Endodermal cell (in vitro differentiated cells): ENCODE results near the gene SEC22B. TPM values are rescaled to one million over a fixed set of nuclear protein-coding genes. Genes with fewer than 3 reads are reported as not detected.
"Not testable (repeated sequence)": the region's sequence is repeated elsewhere in the genome, so short reads cannot be mapped to it uniquely, and the experiment has no call there.

ENCODE experiments used
- DNase-seq: peaks from one replicate; pipeline ENCODE4 v3.0.0-alpha.2; 2017
- H3K27ac ChIP-seq: 2 replicates; pipeline ENCODE4 v1.5.1; 2013; ENCODE audit warnings: mild to moderate bottlenecking, low read depth, low read length, moderate library complexity
- H3K27me3 ChIP-seq: 2 replicates; pipeline ENCODE4 v1.6.1; 2013; ENCODE audit warnings: mild to moderate bottlenecking, low read length, moderate library complexity; ENCODE audit not compliant: insufficient read depth, control insufficient read depth, poor library complexity, severe bottlenecking
- H3K36me3 ChIP-seq: 2 replicates; pipeline ENCODE4 v1.7.0; 2013; ENCODE audit warnings: mild to moderate bottlenecking, low read length, moderate library complexity; ENCODE audit not compliant: control insufficient read depth, insufficient read depth
- H3K4me1 ChIP-seq: one replicate; pipeline ENCODE4 v1.7.0; 2013; ENCODE audit warnings: low read length; ENCODE audit not compliant: control insufficient read depth, insufficient read depth
- H3K4me3 ChIP-seq: 2 replicates; pipeline ENCODE4 v1.5.1; 2013; ENCODE audit warnings: mild to moderate bottlenecking, low read length, moderate library complexity
- H3K9ac ChIP-seq: 2 replicates; pipeline ENCODE4 v1.6.1; 2013; ENCODE audit warnings: mild to moderate bottlenecking, low read length, moderate library complexity; ENCODE audit not compliant: poor library complexity, severe bottlenecking; ENCODE audit errors: extremely low read depth
- H3K9me3 ChIP-seq: 2 replicates; pipeline ENCODE4 v1.6.1; 2013; ENCODE audit warnings: mild to moderate bottlenecking, low read length, moderate library complexity; ENCODE audit not compliant: control insufficient read depth
- H3K27ac Mint-ChIP-seq: 2 replicates; pipeline ENCODE4 v1.8.0; 2020; ENCODE audit warnings: mixed read lengths
- H3K27me3 Mint-ChIP-seq: 2 replicates; pipeline ENCODE4 v1.8.0; 2021; ENCODE audit warnings: mild to moderate bottlenecking, mixed read lengths; ENCODE audit not compliant: insufficient read depth
- H3K36me3 Mint-ChIP-seq: 2 replicates; pipeline ENCODE4 v1.8.0; 2020; ENCODE audit warnings: low read depth, mixed read lengths
- H3K4me1 Mint-ChIP-seq: 2 replicates; pipeline ENCODE4 v1.8.0; 2020; ENCODE audit warnings: mixed read lengths
- H3K4me3 Mint-ChIP-seq: 2 replicates; pipeline ENCODE4 v1.8.0; 2020; ENCODE audit warnings: mild to moderate bottlenecking, moderate library complexity, mixed read lengths
- H3K9me3 Mint-ChIP-seq: 2 replicates; pipeline ENCODE4 v1.8.0; 2020; ENCODE audit warnings: mild to moderate bottlenecking, mixed read lengths
- WGBS, 2 experiments: methylation state at CpG; one replicate each; pipeline versions ENCODE4 v1.1.5 to v1.1.7; 2013; ENCODE audit warnings: missing lambda C conversion rate in 2 of 2, mixed read lengths in 1 of 2; ENCODE audit not compliant: insufficient coverage in 1 of 2, insufficient read length in 1 of 2; 5-methylcytosine and 5-hydroxymethylcytosine counted together
- total RNA-seq, 2 donors: library from RNA; stranded (reverse); fragmentation: NEBNext Ultra II Directional in 1 of 2; extraction: Animal tissue kit (Norgen Biotek cat#: 25700) in 1 of 2; gene quantifications; 2 replicates in 1 of 2; 3 replicates in 1 of 2; pipeline ENCODE4 v1.2.1, GENCODE V29; 2021

SEC22B gene
- total RNA-seq, 2 donors from 2014 or later: 18.2 to 21.1 TPM

DNA sequence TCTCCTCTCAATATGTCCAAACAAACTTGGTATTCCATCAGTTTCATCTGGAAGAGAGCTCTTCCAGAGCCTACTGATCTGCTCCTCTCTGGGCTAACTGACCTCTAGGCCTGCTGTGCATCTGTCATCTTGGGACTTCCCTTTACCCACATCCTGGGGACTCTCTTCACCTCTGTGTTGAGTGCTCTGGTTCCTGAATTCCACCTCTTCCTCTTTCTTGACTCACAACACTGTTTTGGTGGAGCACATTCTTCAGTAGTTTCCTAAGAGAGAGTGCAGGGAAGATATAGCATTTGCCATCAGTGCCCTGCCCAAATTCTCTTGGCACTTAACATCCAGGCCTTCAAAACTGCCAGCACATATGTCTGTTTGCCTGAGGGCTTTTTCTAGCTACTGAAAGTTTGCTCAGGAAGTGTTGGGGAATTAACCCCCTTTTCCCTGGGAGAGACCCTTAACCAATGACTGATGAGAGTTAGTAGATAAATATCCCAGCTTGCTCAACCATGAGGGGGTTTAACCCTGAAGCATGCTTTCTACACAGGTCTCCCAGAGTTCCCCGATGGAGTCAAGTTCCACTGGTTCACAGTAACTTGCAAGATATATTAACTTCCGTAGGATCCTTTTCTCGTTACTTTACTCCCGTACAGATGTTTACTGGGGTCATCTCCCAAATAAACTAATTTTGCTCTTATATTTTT lies 52.4 kb downstream of the SEC22B start:
- H3K4me1 Mint-ChIP-seq, H3K27ac Mint-ChIP-seq: not testable (repeated sequence)
- WGBS, 2 experiments: 94 to 97% methylated on average over 4 of the region's 4 CpGs

DNA sequence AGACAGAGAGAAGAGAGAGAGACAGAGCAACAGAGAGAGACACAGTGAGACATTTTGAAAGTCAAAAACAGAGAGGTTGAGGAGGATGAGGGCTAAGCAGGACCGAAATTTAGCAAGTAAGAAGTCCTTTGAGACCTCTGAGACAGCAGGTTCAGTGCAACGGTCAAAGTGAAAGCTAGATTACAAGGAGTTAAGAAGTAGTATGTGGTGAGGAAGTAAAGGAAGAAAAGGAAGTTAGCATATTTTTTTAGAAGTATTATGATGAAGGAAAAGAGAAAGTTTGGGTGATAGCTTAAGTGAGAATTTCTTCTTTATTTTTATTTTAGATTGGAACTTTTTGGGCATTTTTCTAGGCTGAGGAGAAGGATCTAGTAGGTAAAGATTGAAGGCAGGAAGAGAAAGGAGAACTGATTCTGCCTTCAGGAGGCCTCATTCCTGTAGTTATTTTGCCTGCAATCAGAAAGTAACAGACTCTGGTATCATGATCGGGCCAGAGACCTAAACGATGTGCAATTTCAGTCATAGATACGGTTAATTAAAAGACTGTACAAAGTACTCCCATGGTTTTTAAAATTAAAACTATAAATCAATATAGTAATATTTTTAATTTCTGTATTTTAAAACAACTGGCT lies 53.9 kb downstream of the SEC22B start:
- H3K27ac Mint-ChIP-seq, H3K27me3 ChIP-seq, H3K9me3 ChIP-seq, H3K4me3 Mint-ChIP-seq, H3K9ac ChIP-seq, H3K36me3 ChIP-seq, H3K4me1 Mint-ChIP-seq, H3K27me3 Mint-ChIP-seq, DNase-seq, H3K27ac ChIP-seq, H3K4me1 ChIP-seq, H3K9me3 Mint-ChIP-seq, H3K4me3 ChIP-seq, H3K36me3 Mint-ChIP-seq: not testable (repeated sequence)
- WGBS, 2 experiments: no CpG with 5 or more reads among the region's 5 CpGs

More for the DNA sequence above, 52.4 kb downstream of the SEC22B start:
- not testable (repeated sequence) for H3K4me3 Mint-ChIP-seq, H3K27me3 ChIP-seq, H3K9ac ChIP-seq, H3K27ac ChIP-seq, H3K4me1 ChIP-seq, H3K9me3 Mint-ChIP-seq, H3K27me3 Mint-ChIP-seq, H3K36me3 Mint-ChIP-seq, H3K9me3 ChIP-seq, H3K4me3 ChIP-seq, H3K36me3 ChIP-seq, DNase-seq

DNA sequence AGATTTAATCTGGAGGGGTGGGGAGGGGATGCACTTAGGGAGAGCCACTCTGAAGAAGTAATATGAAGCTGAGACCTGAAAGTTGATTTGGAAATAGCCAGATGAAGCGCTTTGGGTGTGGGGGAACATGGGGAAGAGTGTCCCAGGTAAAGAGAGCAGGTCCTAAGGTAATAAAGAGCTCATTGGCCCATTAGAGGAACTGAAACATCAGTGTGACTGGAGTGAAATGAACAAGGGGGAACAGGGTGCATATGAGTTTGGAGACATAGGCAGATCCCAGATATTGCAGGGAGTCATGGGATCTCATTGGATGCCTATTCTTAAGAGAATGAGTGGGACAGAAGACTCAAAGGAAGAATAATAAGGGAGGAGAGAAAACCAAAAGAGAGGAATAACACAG lies 54.5 kb downstream of the SEC22B start:
- H3K9me3 Mint-ChIP-seq, H3K4me3 ChIP-seq, H3K27me3 Mint-ChIP-seq: not testable (repeated sequence)

DNA sequence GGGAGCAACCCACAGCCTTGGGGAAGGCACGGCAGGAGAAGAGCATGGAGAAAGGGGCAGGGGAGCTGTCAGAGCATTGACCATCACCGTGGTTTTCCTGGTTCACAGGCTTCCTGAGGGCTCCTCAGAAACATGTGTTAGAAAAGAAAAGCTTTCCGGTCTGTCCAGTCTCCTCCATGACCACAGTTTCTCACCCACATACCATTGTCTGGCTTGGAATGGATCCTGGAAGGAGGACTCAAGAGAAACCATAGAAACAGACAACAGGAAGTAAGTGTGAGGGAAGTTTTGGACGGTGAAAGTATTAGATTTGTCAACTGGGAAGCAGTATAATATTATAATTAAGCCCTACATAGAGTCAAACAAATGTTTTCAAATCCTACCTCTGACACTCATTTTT lies 55.8 kb downstream of the SEC22B start:
- H3K27me3 ChIP-seq, H3K9me3 ChIP-seq, H3K36me3 ChIP-seq, H3K36me3 Mint-ChIP-seq, H3K9me3 Mint-ChIP-seq, H3K4me3 Mint-ChIP-seq, H3K9ac ChIP-seq, H3K4me1 ChIP-seq, H3K27ac Mint-ChIP-seq, H3K27ac ChIP-seq, H3K4me1 Mint-ChIP-seq, DNase-seq, H3K27me3 Mint-ChIP-seq, H3K4me3 ChIP-seq: not testable (repeated sequence)
- no CpG with 5 or more reads among the region's 4 CpGs for WGBS, 2 experiments

More for the DNA sequence above, 54.5 kb downstream of the SEC22B start:
- DNase-seq, H3K36me3 ChIP-seq, H3K9me3 ChIP-seq, H3K4me1 Mint-ChIP-seq, H3K4me3 Mint-ChIP-seq, H3K4me1 ChIP-seq, H3K36me3 Mint-ChIP-seq, H3K9ac ChIP-seq, H3K27ac ChIP-seq, H3K27me3 ChIP-seq, H3K27ac Mint-ChIP-seq: not testable (repeated sequence)
- WGBS, 2 experiments: no CpG with 5 or more reads among the region's 1 CpG

DNA sequence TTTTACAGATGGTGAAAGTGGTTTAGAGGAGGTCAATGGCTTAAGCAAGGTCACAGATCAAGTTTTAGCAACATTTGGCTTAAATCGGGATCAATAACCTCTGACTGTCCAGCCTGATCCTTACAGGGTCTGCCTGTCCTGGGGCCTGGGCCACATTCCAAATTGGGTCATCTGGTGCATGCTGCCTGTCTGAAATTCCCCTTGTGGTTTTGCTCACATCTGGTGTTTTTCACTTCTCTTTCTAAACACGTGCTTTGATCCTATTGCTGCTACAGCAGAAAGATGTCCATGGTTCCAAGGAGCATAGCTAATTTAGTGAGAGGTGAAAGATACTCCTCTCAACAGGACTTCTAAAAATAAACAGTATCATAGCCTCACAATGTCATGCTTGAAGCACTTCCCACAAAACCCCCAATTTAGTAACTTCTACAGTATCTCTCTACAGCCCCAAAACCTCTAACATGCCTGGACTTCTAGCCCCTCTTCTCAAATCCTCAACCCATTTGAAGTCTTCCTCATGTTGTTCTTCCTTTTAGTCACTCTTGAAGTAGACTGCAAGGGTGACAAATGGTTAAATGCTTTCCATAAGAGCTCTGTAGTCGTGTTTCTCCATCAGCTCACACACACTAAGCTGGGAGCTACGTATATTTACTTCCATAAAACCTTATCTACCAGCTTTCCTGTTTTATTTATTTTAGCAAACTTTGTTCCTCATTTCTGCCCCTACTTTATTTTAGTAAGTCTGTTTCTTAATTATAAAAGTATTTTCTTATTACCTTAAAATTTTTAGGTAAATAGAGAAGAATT lies 58.7 kb downstream of the SEC22B start:
- not testable (repeated sequence) for H3K9me3 Mint-ChIP-seq, H3K4me3 Mint-ChIP-seq, H3K4me3 ChIP-seq, H3K27ac Mint-ChIP-seq, H3K27ac ChIP-seq, H3K4me1 ChIP-seq, H3K27me3 Mint-ChIP-seq, H3K4me1 Mint-ChIP-seq, H3K36me3 Mint-ChIP-seq, DNase-seq, H3K36me3 ChIP-seq, H3K27me3 ChIP-seq, H3K9ac ChIP-seq, H3K9me3 ChIP-seq
- WGBS, 2 experiments: 68% methylated on average over 2 of the region's 4 CpGs; no CpG with 5 or more reads in 1 of the 2 experiments

DNA sequence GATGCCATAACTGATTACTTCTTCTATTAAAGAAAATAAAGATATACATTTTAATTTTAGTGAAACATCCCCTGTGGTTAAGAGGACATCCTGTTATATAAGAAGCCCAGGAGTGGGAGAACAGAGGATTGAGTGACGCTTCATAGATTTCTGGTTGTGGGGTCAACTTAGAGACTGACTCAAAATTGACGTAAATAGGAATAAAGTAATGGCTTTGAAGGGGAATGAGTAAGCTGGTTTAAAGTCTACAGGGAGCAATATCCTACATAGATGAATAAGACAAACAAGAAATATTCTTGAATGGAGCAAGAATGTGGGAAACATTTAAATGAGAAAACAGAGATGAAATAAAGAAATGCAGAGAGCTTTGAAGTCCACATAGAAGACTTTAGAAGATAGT lies 60.2 kb downstream of the SEC22B start:
- not testable (repeated sequence) for H3K9me3 Mint-ChIP-seq, H3K4me1 ChIP-seq, DNase-seq, H3K4me1 Mint-ChIP-seq, H3K27me3 ChIP-seq, H3K36me3 ChIP-seq, H3K9me3 ChIP-seq, H3K27me3 Mint-ChIP-seq, H3K36me3 Mint-ChIP-seq, H3K9ac ChIP-seq, H3K4me3 ChIP-seq, H3K27ac ChIP-seq, H3K27ac Mint-ChIP-seq, H3K4me3 Mint-ChIP-seq
- 100% methylated on average over 2 of the region's 2 CpGs; no CpG with 5 or more reads in 1 of the 2 experiments for WGBS, 2 experiments
